ENCODE data around the gene TNFRSF8.

The TNFRSF8 gene

DNA sequence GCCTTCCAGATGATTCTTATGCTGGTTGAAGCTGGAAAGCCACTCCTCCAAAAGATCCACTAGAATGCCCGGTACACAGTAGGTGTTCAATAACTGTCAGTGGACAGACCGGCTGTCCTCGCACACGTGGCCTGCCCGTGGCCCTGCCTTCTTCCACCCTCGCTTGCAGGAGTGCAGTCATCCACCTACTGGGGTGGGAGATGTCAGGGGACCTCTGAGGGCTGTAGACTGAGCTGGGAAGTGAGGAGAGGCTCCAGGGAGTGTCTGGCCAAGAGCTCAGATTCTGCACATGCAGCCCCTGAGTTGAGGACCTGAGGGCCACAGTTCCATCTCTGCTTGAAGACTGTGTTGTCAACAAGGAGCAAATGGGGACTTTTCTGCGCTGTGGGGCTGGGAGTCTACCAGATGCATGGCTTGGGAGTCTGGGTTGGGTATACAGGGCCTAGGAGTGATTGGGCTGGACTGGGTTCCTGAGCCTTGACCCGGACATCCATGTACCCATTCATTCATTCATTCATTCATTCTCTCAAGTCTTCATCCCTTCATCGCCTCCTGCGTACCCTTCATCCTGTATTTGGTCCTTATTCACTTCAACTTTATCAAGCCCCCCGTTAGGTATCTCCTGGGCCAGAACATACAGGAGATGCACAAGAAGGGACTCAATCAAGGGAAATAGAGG lies 99.5 kb downstream of the TNFRSF8 start:
- DNase-seq (ENCODE audit: low spot score): no peak
- H3K27ac ChIP-seq: peak overlapping the region; percentile 72
- POLR2A ChIA-PET (ENCODE audit: low non-redundant PET): no interaction called here
- TF ChIP-seq, protein P1, sequence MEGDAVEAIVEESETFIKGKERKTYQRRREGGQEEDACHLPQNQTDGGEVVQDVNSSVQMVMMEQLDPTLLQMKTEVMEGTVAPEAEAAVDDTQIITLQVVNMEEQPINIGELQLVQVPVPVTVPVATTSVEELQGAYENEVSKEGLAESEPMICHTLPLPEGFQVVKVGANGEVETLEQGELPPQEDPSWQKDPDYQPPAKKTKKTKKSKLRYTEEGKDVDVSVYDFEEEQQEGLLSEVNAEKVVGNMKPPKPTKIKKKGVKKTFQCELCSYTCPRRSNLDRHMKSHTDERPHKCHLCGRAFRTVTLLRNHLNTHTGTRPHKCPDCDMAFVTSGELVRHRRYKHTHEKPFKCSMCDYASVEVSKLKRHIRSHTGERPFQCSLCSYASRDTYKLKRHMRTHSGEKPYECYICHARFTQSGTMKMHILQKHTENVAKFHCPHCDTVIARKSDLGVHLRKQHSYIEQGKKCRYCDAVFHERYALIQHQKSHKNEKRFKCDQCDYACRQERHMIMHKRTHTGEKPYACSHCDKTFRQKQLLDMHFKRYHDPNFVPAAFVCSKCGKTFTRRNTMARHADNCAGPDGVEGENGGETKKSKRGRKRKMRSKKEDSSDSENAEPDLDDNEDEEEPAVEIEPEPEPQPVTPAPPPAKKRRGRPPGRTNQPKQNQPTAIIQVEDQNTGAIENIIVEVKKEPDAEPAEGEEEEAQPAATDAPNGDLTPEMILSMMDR (conservative IDR thresholded peaks at IDR 0.05; ENCODE audit: low read depth): no peak
- CTCF ChIA-PET: interaction anchor here (1.0 to 1.4 kb wide), 2 partner anchors 15 to 38 kb away, joined by 5 to 7 read pairs; no protein-coding TSS in a partner anchor

DNA sequence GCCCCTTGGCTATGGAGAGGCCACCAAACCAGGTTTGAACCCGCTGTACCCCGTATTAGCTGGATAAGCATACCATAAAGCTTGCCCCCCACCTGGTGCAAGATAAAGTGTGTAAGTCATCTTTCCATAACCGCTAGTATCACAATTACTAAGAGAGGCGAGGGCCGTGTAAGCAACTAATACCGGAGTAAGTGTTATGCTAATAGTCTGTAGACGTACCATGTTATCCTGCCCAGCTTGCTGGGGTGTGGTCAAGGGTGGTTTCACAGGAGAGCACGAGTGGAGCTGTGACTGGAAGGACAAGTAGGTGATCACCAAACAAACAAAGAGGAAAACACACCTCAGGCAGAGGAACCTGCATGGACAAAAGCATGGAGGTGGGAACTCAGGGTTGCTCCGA lies 100.1 kb downstream of the TNFRSF8 start:
- ChIA-PET CTCF (no interaction called here), POLR2A (ENCODE audit: low non-redundant PET) (no interaction called here)
- no peak for DNase-seq (ENCODE audit: low spot score)
- TF ChIP-seq, protein P1 (conservative IDR thresholded peaks at IDR 0.05; ENCODE audit: low read depth): no peak
- no peak overlapping the region for H3K27ac ChIP-seq

DNA sequence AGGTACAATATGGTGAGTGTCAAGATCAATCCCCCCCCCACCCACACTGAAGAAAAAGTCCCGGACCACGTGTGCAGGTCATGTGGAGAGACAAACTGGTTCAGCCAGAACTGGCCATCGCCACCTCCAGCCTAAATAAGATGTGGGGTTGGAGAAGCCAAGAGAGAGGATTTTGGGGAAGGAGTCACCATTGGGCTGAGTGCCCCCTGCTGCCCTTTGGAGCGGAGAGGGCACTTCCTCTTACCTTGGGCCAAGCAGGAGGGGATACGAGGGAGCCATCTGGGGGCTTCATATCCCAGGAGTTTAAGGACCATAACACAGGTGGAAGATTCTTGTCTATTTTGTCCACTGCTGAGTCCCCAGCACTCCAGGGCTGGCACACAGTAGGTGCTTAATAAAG lies 101.1 kb downstream of the TNFRSF8 start:
- DNase-seq (ENCODE audit: low spot score): no peak
- POLR2A ChIA-PET (ENCODE audit: low non-redundant PET): no interaction called here
- no peak overlapping the region for H3K27ac ChIP-seq
- CTCF ChIA-PET: no interaction called here
- TF ChIP-seq, protein P1 (conservative IDR thresholded peaks at IDR 0.05; ENCODE audit: low read depth): no peak

DNA sequence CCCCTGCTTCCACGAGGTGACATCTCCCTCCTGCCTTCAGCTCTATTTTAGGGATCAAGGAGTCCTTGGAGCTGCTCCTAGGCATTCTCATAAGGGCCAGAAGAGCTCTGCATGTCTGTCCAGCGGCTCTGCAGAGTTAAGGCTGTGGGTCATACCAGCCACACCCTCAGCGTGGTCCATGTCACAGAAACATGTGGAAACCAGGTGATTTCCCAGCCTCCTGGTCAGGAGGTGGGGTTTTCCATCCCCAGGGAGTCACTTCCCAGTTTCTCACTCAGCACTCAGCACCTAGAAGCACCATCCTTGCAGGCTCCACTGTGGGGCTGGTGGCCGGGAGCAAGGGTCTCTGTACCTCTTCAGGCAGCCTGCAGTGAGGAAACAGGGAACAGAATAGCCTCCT lies 102.2 kb downstream of the TNFRSF8 start:
- TF ChIP-seq, protein P1 (conservative IDR thresholded peaks at IDR 0.05; ENCODE audit: low read depth): no peak
- no peak for DNase-seq (ENCODE audit: low spot score)
- H3K27ac ChIP-seq: no peak overlapping the region
- CTCF ChIA-PET: interaction anchor here (0.8 kb wide), 1 partner anchor 41 kb away, joined by 3 read pairs; no protein-coding TSS in a partner anchor
- POLR2A ChIA-PET (ENCODE audit: low non-redundant PET): no interaction called here

DNA sequence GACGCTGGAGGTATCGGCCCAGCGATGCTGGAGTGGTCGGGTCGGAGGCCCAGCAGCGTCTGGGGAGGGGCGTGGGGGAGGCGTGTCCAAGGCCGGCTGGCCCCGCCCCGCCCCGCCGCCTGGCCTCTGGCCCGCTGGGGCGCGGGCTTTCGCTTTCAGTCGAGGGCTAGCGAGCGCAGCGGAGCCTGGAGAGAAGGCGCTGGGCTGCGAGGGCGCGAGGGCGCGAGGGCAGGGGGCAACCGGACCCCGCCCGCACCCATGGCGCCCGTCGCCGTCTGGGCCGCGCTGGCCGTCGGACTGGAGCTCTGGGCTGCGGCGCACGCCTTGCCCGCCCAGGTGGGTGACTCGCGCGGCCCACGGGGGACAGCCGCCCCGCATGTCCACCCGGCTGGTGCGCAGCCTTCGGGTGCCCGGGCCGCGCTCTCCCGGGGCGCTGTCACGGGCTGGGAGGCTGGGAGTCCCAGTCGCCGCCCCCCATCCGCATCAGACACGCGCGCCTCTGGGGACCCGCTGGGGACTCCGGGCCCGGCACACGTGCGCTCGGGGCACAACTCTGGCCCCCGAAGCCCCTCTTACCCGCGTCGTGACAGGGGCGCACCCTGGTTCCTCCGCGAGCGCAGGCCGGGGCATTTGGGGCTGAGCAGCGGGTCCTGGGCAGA lies 103.9 kb downstream of the TNFRSF8 start, which contains the start of gene TNFRSF1B:
TNFRSF1B (plus strand) TSS at position 158 of the 659 bp plus-strand sequence; CDS start at position 259, 101 bp downstream.
- H3K27ac ChIP-seq: no peak within 1 kb of the TSS
- DNase-seq (ENCODE audit: low spot score): peak; percentile 45
- CTCF ChIA-PET: no interaction called here
- TF ChIP-seq, protein P1 (conservative IDR thresholded peaks at IDR 0.05; ENCODE audit: low read depth): no peak
- POLR2A ChIA-PET (ENCODE audit: low non-redundant PET): no interaction called here

DNA sequence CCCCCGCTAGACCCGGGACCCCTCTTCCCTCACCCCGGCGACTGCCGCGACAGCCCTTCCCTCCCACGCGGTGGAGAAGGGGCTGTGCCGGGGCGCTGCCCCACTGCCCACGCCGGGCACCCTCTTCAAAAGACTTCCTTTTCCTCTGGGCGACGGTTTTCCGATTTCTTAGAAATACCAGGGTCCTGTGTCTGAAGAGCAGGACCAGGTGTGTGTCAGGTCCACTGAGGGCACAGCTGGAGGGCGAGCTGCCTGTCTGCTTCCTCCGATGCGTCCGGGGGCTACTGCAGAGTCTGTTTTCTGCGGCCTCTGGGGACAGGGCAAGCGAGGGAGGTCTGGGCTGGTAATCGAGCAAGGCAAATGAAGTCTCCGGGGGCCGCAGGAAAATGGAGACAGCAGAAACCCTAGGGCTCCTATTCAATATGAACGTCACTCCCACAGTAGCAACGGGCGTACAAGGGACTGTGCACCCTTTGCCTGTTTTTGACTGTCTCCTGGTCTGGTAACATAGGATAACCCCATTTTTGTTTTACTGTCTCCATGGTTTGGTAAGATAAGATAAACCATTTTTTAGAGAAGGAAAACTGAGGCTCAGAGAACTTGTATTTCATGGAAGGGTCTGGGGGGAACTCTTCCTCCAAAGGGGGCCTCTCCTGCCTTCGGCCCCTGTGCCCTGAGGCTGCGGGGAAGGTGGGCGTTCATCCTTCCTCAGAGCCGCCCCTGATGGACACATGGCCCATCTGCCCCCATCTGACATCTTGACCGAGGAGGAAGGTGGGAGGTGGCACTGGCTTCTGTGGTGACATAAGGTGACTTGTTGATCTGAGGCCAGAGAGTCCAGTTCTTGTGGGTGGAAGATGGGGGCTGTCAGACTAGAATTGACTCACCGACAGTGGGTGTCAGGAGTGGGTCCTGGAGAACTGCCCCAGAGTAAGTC lies 104.7 kb downstream of the TNFRSF8 start:
- TF ChIP-seq, protein P1 (conservative IDR thresholded peaks at IDR 0.05; ENCODE audit: low read depth): no peak
- H3K27ac ChIP-seq: no peak overlapping the region
- ChIA-PET CTCF (no interaction called here), POLR2A (ENCODE audit: low non-redundant PET) (no interaction called here)
- DNase-seq (ENCODE audit: low spot score): no peak

Data from RWPE1 (cell line).